Right ventricle myocardium inferior (tissue), 1 donor: Measurements from ENCODE around the gene SRCAP. TPM values are rescaled to one million over a fixed set of nuclear protein-coding genes. Genes with fewer than 3 reads are reported as not detected.

Source experiments
- ATAC-seq: fragments of 200-7000 bp; cut with Tn5 transposase; one replicate; pipeline ENCODE4 v1.9.1; 2020; ENCODE audit warnings: mild to moderate bottlenecking, moderate library complexity
- DNase-seq: peaks from one replicate; pipeline ENCODE4 v3.0.0; 2021; ENCODE audit errors: missing footprints
- intact Hi-C: fragments of 100-400 bp; cut with DNase I; formaldehyde crosslinking; loops from one replicate; pipeline ENCODE4 v1.11.0; 2022
- total RNA-seq: library from RNA; stranded (reverse); fragmentation: NEBNext Ultra II Directional; extraction: Animal tissue kit (Norgen Biotek cat#: 25700); gene quantifications from one replicate; pipeline ENCODE4 v1.2.1, GENCODE V29; 2021
- donor health status: DM: no; HTN: yes; CAD: no; lungs with severe emphysema.

Gene SRCAP
- total RNA-seq, 1 donor from 2014 or later: 39.7 TPM

DNA sequence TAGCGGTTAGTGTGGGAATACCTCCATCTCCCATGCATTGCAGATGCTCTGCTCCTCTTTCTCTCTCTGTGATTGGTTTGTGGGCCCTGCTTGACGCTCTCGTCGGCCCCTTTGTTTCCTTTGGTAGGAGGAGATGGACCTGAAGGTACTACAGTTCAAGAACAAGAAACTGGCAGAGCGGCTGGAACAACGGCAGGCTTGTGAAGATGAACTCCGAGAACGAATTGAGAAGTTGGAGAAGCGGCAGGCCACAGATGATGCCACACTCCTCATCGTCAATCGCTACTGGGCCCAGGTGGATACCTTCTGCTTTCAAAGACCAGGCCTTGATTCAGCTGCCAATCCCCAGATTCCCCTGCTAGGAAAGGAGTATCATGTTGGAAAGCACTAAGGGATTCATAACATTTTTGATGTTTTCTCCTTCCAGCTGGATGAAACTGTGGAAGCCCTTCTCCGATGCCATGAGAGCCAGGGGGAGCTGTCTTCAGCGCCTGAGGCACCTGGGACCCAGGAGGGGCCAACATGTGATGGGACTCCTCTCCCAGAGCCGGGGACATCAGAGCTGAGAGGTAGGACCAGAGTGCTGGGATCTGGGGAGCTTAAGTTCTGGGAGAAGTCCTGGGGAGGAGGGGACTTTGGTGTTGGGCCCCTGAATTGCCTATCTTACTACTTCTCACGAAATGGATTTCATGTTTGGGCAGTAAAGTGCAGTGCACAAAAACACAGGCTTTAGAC is 64.2 kb downstream of the SRCAP start:
- no peak for ATAC-seq
- intact Hi-C loops: loop anchor here (2.0 kb wide), 1 partner anchor 52 kb away; no protein-coding TSS in a partner anchor

DNA sequence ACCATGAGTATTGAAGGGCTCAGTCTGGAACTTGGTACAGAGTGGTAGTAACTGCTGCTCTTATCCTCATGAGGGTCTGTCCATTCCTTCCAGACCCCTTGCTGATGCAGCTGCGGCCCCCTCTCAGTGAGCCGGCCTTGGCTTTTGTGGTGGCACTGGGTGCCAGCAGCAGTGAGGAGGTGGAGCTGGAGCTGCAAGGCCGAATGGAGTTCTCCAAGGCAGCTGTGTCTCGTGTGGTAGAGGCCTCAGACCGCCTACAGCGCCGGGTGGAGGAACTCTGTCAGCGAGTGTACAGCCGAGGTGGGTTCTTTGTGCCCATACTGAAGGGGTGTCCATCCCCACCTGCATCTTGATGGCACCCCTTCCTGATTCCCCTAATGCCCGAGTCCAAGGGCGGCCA is 65.1 kb downstream of the SRCAP start:
- intact Hi-C loops: no loop called here
- ATAC-seq (no peak), DNase-seq (no peak)

More for the DNA sequence above, 64.2 kb downstream of the SRCAP start:
- no peak for DNase-seq

DNA sequence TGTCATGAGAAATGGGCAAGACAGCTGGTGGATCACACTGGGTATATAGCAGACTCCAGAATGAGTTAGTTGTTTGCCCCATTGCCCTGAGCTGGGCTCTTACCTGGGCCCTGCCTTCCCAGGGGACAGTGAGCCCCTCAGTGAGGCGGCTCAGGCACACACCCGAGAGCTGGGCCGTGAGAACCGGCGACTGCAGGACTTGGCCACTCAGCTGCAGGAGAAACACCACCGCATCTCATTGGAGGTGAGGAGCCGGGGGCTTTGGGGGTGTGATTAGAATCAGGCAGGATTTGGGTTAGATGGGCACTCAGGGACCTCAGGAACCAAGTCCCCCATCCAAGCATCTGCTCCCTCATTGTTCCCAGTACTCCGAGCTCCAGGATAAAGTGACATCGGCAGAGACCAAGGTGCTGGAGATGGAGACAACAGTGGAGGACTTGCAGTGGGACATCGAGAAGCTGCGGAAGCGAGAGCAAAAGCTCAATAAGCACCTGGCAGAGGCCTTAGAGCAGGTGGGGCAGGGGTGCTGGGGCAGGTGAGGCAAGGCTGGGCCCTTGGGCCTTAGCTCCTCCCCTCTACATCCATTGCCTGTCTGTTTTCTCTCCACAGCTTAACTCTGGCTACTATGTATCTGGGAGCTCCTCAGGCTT is 66.0 kb downstream of the SRCAP start:
- DNase-seq: no peak
- intact Hi-C loops: no loop called here
- no peak for ATAC-seq

DNA sequence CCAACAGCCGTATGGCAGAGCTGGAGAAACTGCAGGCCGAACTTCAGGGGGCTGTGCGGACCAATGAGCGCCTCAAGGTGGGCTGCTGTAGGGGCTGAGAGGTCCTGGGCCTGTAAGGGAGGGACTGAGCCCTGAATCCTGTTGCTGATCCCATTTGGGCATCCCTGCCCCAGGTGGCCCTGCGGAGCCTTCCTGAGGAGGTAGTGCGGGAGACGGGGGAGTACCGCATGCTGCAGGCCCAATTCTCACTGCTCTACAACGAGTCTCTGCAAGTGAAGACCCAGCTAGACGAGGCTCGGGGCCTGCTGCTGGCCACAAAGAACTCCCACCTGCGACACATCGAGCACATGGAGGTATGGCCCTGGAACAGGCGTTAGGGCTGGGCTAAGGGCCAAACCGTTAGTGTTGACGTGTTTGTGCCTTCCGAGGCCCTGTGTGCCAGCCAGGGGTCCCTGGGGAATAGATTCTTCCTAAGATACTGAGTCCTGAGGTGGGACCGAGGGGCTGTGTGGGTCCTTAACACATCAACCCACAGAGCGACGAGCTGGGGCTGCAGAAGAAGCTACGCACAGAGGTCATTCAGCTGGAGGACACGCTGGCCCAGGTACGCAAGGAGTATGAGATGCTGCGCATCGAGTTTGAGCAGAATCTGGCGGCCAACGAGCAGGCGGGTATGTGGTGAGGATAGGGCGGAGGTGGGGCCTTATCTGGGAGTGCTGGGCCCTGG is 67.4 kb downstream of the SRCAP start:
- intact Hi-C loops: no loop called here
- DNase-seq (no peak), ATAC-seq (no peak)

DNA sequence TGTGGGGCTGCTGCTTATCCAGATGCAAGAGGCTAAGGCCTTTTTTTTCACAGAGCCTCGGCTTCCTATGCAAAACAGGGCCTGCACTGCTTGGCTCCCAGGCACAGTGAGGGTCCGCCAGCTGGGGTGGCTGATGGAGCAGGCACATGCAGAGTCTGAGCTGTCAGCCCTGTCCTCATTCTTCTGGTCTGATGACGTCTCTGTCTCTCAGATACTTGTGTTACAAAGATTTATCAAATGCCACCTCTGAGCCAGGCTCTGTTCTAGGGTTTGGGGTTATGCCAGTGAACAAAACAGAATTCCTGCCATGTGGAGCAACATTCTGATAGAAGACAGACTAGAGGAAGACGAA is 67.9 kb downstream of the SRCAP start:
- ATAC-seq (peak; percentile 32), DNase-seq (no peak)
- intact Hi-C loops: no loop called here

DNA sequence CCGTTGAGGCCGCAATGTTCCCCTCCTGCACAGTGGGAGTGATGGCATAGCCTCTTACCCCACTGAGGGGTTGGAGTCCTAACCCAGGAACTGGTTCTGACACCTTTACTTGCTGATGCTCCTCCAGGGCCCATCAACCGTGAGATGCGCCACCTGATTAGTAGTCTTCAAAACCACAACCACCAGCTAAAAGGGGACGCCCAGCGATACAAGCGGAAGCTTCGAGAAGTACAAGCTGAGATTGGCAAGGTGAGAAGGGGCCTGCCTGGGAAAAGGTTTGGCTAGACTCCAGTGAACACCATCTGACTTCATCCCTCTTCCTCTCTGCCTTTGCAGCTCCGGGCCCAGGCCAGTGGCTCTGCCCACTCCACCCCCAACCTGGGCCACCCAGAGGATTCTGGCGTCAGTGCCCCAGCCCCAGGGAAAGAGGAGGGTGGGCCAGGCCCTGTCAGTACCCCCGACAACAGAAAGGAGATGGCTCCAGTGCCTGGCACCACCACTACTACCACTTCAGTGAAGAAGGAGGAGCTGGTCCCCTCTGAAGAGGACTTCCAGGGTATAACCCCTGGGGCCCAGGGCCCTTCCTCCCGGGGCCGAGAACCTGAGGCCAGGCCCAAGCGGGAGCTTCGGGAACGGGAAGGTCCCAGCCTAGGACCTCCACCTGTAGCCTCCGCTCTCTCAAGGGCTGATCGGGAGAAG is 68.9 kb downstream of the SRCAP start:
- DNase-seq: no peak

DNA sequence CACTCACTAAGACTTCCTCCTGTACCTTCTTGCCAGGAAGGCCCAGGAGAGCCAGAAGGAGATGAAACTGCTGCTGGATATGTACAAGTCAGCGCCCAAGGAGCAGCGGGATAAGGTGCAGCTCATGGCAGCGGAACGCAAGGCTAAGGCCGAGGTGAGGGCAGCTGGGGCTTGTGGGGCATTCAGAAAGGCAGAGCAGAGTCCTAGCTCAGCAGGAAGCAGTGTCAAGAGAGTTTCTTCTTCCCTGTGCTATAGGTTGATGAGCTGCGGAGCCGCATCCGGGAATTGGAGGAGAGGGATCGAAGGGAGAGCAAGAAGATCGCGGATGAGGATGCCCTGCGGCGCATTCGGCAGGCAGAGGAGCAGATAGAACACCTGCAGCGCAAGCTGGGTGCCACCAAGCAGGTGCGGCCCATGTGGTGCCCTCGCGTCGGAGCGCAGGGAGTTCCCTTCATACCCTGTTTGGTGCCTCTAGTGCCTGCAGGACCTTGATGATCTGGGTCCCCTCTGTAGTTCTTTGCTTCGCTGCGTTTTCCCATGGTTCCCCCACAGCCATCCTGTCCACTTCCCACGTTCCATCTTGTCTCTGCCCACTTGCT is 69.7 kb downstream of the SRCAP start:
- ATAC-seq (no peak), DNase-seq (no peak)
- intact Hi-C loops: no loop called here

More for the DNA sequence above, 68.9 kb downstream of the SRCAP start:
- ATAC-seq: peak; percentile 21
- intact Hi-C loops: no loop called here

DNA sequence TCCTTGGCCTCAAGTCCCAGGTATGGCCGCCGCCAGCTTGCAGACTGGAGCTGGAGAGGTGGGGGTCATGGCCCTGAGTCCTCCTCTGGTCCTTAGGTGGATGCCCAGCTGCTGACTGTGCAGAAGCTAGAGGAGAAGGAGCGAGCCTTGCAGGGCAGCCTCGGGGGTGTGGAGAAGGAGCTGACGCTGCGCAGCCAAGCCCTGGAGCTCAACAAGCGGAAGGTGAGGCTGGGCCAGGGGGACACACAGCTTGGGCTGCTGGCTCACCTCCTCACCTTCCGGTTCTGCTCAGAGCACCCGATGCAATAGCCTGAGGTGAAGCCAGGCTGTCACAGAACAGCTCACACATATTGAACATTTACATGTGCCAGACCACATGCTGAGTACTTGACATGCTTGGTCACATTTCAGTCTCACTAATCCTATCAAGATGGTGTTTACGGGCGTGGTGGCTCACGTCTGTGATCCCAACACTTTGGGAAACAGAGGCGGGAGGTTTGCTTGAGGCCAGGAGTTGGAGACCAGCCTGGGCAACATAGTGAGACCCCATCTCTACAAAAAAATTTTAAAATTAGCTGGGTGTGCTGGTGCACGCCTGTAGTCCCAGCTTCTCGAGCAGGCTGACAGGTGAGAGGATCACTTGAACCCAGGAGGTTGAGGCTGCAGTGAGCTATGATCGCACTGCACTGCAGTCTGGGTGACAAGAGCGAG is 70.6 kb downstream of the SRCAP start:
- intact Hi-C loops: no loop called here
- ATAC-seq (no peak), DNase-seq (no peak)

DNA sequence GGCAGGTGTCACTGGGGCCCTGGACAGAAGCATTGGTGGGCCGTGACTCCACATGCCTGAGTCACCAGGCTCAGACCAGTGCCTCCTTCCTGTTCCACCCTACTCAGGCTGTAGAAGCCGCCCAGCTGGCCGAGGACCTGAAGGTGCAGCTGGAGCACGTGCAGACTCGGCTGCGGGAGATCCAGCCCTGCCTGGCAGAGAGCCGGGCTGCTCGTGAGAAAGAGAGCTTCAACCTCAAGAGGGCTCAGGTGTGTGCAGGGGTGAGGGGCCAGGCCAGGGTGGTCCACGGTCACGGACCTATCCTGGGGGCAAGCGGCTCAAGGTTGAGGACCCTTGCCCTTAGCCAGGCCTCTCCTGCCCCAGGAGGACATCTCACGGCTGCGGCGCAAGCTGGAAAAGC is 72.8 kb downstream of the SRCAP start:
- no peak for ATAC-seq
- intact Hi-C loops: no loop called here
- DNase-seq: no peak

DNA sequence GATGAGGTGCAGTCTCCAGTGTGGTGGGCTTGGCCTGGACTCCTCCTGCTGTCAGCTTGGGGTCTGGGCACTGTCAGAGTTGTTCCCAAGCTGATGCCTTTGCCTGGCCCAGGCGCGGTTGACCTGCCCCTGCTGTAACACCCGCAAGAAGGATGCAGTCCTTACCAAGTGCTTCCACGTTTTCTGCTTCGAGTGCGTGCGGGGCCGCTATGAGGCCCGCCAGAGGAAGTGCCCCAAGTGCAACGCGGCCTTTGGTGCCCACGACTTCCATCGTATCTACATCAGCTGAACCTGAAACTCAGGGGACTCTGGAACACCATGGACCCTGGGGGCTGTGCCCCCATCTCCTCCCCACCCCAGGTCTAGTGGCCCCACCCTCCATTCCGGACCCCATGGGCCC is 74.9 kb downstream of the SRCAP start:
- DNase-seq: no peak
- intact Hi-C loops: no loop called here
- no peak for ATAC-seq

DNA sequence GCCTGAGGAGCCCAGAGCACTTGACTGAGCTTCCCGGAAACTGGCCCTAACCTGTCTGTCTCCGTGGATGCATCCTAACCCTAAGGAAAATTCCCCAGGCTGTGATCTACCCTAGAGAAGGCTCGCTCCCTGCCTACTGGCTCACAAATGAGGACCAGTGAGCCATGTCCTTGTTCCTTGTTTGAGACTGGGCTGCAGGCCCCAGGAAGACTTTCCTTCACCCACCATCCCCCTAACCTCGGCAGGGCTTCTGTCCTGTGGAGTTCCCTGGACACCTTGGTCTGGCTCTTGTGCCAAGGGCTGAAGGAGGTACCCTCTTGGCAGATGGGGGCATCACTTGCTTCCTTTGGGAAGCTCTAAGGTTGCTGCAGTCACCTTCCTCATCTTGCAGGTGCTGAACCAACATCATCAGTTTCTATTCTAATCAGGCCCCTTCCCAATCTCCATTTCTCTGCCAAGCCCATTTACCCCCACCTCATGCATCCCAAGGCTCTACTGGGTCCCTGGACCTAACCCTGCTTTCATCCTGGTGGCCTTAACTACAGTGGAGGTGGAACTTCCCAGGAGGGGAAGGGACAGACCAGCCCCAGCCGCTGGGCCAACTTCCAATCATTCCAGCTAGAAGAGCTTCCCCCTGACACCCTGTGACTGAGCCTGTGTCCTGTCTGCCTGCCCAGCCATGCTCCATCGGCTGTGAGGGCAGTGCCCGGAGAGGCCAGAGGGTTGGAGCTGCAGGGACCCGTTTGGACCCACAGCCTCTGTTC is 75.6 kb downstream of the SRCAP start:
- intact Hi-C loops: loop anchor here (5.0 kb wide), 1 partner anchor 38 kb away; no protein-coding TSS in a partner anchor
- ATAC-seq: peak; percentile 18
- no peak for DNase-seq

DNA sequence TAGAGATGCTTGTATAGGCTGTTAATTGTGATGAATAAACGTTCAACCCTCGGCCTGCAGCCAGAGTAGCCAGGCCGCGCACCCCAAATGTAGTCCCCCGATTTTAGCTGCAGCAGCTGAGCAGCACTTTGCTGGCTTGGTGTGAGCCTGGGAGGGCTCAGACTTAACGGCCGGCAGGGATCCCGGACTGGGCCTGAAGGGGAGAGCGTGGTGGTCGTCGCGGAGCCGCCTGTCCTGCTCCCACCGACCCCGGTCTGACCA is 76.1 kb downstream of the SRCAP start:
- no peak for ATAC-seq
- intact Hi-C loops: loop anchor here (5.0 kb wide), 1 partner anchor 37 kb away; no protein-coding TSS in a partner anchor

DNA sequence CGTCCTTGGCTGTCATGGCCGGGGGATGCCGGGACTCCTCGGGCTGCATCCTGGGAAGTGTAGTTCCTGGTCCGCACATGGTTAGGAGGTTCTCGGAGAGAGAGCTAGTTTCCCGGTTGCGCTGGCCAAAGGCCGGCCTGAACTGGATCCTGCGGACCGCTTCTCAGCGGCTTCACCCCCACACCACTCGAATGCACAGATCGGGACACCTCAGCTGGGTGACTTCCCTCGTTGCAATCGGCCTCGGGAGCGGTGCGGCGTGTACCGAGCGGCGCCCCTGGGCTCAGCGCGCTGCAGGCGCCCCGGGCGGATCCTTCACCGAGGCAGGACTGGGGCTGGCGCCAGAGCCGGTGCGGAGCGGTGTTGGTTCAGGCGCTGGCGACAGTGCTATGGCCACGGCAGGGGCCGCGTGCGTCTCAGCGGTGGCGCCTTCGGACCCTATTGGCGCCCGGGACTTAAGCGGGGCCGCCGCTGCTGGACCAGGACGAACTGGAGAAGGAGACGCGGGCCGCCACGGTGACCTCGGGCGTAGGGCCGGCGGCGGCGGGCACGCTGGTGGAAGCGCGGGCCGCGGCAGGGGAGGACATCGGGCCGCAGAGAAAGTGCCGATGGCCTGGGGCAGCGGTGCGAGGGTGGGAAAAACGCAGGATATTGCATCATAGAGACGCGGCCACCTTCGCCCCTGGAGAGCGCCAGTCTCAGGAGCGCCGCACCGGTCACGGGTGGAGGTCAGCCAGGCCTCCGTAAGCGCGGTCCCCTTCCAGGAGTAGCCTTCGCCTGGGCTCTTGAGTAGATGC is 76.6 kb downstream of the SRCAP start:
- intact Hi-C loops: loop anchor here (5.0 kb wide), 1 partner anchor 37 kb away; no protein-coding TSS in a partner anchor
- peak; percentile 89 for DNase-seq
- peak; percentile 85 for ATAC-seq

More for the DNA sequence above, 76.1 kb downstream of the SRCAP start:
- no peak for DNase-seq

DNA sequence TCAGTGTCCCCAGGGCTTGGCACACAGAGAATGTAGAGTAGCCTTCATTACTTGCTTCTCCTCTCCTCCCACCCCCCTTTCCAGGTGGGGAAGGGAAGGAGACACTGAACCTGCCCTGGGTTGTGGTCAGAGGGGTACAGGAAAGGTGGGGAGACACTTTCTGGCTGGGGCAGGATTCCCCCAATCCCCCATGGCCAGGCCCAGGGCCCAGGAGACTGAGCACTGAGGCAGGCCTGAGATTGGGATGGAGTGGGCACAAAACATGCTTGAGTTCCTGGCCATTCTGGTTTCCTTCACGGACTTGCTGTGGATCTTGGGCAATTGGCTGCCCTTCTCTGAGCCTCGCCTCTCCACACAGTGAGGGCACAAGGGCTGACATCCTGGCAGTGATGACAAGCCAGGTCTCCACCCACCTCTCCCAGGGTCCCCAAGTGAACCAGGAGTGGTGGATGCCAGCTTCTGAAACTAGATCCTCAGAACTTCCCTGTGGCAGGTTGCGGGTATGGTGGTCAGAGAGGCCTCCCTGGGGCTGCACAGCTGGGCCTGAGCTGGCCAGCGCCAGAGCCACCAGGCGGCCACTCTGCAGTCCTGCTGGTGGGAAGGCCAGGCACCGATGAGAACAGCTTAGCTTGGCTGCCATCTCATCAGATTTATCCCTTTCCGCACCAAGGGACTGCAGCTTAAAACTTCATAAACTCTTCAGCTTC is 78.8 kb downstream of the SRCAP start:
- intact Hi-C loops: loop anchor here (5.0 kb wide), 1 partner anchor 35 kb away; no protein-coding TSS in a partner anchor
- ATAC-seq (no peak), DNase-seq (no peak)

DNA sequence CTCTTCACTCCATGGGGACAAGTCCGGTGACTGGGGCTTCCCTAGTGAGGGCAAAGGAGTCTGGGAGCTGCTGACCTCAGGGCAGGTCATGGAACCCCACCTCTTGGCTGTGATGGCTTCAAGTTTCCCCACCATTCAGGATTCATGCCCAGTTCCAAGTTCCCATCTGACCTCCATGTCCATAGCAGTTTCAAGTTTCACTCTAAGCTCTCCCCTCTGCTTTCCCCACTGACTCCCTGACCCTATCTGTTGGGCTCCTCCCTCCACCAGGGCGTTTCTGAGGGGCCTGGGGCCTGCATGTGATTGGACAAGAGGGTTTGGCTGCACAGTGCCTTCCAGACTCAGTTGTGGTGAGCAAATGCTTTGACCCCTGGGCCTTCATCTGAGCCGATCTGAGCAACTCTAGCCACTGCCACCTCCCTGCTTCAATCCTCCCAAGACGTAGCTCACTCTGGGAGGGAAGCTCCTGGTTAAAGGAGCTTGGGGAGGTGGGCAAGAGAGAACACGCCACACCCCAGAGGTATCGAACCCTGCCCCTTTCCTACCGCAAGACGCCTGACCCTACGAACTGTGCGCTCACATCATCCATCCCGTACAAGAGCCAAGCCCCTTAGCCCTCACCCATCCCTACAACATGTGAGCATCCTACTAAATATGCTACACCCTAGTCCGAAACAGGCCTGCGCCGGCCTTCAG is 79.7 kb downstream of the SRCAP start:
- intact Hi-C loops: loop anchor here (5.0 kb wide), 1 partner anchor 34 kb away; no protein-coding TSS in a partner anchor
- DNase-seq (no peak), ATAC-seq (no peak)

DNA sequence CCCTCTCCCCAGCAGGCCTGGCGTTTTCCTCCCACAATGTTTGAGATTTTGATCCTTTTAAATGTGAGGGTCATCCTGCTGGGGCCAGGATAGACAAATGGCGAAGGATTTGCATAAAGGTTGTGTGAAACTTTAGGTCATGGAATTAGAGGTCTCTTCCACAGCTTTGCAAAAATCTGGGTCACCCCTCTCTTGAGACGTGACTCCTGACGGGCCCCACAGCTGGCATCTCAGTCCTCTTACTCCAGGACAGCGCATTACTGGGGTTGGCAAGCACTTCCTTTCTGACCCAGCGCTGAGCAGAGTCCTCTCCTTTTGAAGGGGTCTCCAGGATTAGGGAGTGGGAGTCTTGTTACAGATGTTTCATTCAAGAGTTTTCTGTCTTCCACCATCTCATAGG is 80.6 kb downstream of the SRCAP start:
- ATAC-seq (no peak), DNase-seq (no peak)
- intact Hi-C loops: loop anchor here (5.0 kb wide), 1 partner anchor 33 kb away; no protein-coding TSS in a partner anchor
